T follicular helper cell (primary cell): ENCODE results near the gene LRRC26.
A peak's percentile ranks its signal among the peaks of the same experiment; 100 is the strongest.

ENCODE experiments used
- DNase-seq: peaks from one replicate; pipeline ENCODE4 v3.0.0-alpha.2; 2020; ENCODE audit warnings: low read depth
- total RNA-seq, 2 experiments: gene quantifications; one replicate each; lab custom pipeline; 2026; lab: John Stamatoyannopoulos, UW

LRRC26 gene
- total RNA-seq = 0 reads per million in 2 experiments

GRCh38 chr9:137169896-137170358 is at the start of gene LRRC26:
Gene LRRC26 (minus strand): TSS chr9:137170051. CDS start chr9:137169943, 108 bp downstream.
- DNase-seq = no peak

GRCh38 chr9:137218754-137219271 is 49.0 kb upstream of the LRRC26 start:
- DNase-seq = no peak

- no peak for DNase-seq
Measured at GRCh38 chr9:137218212-137218753, 48.4 kb upstream of the LRRC26 start.

GRCh38 chr9:137217276-137218211 is 47.7 kb upstream of the LRRC26 start:
- DNase-seq = no peak

GRCh38 chr9:137216188-137216965 is 46.5 kb upstream of the LRRC26 start:
- no peak for DNase-seq

- no peak for DNase-seq
Measured at GRCh38 chr9:137215196-137215986, 45.5 kb upstream of the LRRC26 start.

GRCh38 chr9:137214620-137215019 is 44.8 kb upstream of the LRRC26 start:
- no peak for DNase-seq

- no peak for DNase-seq
Measured at GRCh38 chr9:137213160-137214060, 43.6 kb upstream of the LRRC26 start.

GRCh38 chr9:137212520-137212919 is 42.7 kb upstream of the LRRC26 start:
- DNase-seq = no peak

GRCh38 chr9:137211532-137211931 is 41.7 kb upstream of the LRRC26 start:
- no peak for DNase-seq

GRCh38 chr9:137206602-137207001 is 36.8 kb upstream of the LRRC26 start:
- DNase-seq = no peak

GRCh38 chr9:137205126-137206069 is 35.5 kb upstream of the LRRC26 start, which contains the start of the genes NDOR1 and TMEM203:
Gene NDOR1 (plus strand): TSS chr9:137205700. CDS start chr9:137205778, 78 bp downstream.
Gene TMEM203 (minus strand): TSS chr9:137205648. CDS start chr9:137205414, 234 bp downstream.
- peak; percentile 91 for DNase-seq

- no peak for DNase-seq
Measured at GRCh38 chr9:137204731-137205125, 34.9 kb upstream of the LRRC26 start.

GRCh38 chr9:137202966-137203365 is 33.1 kb upstream of the LRRC26 start:
- no peak for DNase-seq

GRCh38 chr9:137201205-137201868 is 31.5 kb upstream of the LRRC26 start:
- no peak for DNase-seq

GRCh38 chr9:137200311-137201204 is 30.7 kb upstream of the LRRC26 start, which contains the start of gene TPRN:
Gene TPRN (minus strand): TSS chr9:137200741. CDS start chr9:137200711, 30 bp downstream.
- DNase-seq = peak; percentile 96
